HG03175 (cell line): ENCODE results near the gene CCL20.
"Not testable (repeated sequence)": the region's sequence is repeated elsewhere in the genome, so short reads cannot be mapped to it uniquely, and the experiment has no call there.

Source experiments
- ATAC-seq: cut with Tn5 transposase; IDR thresholded peaks from one replicate; pipeline ENCODE4 v1.9.1; 2021; ENCODE audit warnings: mild to moderate bottlenecking, moderate library complexity; ENCODE audit not compliant: unreplicated experiment

CCL20 gene

GRCh38 chr2:227828477-227828912 lies 14.9 kb downstream of the CCL20 start:
- ATAC-seq = no peak

- no peak for ATAC-seq
Observed at GRCh38 chr2:227829337-227829736, 15.7 kb downstream of the CCL20 start.

GRCh38 chr2:227834423-227834822 lies 20.8 kb downstream of the CCL20 start:
- no peak for ATAC-seq

DNA sequence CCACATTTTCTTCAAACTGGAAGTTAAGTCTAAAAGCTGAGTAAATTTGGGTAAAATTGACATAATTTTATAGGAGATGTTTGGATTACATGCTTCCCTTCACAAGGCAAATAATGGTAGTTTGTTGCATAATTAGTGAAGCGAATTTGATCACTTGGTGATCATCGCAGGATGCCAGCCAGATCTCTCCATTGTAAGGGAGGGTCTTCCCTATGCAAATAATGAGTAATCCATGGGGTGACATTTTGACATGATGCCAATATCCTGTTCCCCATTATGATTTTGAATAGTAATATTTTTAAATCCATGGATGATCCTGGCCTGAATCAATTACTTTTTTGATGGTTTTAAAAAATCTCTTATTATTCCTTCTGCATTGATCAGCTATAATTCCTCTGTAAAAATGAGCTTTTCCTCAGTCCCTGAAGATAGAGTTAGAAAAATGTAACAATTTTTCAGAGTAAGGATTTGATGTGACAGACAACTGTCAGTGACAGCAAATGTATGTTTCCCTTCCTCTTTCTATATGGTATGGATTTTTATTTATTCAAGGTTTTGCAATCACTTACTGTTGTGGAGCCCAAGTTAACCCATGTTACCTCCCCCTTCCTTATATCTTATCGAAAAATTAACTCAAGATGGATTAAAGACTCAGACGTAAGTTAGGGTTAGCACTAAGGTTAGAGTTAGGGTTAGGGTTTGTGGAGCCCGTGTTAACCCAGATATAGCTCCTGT lies 21.4 kb downstream of the CCL20 start:
- no peak for ATAC-seq

DNA sequence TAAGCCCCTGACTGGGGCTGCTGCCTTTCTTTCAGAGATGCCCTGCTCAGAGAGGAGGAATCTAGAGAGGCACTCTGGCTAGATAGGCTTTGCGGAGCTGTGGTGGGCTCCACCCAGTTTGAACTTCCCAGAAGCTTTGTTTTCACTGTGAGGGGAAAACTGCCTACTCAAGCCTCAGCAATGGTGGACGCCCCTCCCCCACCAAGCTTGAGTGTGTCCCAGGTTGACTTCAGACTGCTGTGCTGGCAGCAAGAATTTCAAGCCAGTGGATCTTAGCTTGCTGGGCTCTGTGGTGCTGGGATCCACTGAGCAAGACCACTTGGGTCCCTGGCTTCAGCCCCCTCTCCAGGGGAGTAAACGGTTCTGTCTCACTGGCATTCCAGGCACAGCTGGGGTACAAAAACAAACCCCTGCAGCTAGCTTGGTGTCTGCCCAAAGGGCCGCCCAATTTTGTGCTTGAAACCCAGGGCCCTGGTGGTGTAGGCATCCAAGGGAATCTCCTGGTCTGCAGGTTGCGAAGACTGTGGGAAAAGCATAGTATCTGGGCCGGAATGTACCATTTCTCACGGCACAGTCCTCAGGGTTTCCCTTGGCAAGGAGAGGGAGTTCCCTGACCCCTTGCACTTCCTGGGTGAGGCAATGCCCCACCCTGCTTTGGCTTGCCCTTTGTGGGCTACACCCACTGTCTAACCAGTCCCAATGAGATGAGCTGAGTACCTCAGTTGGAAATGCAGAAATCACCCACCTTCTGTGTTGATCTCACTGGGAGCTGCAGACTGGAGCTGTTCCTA lies 25.9 kb downstream of the CCL20 start:
- not testable (repeated sequence) for ATAC-seq

DNA sequence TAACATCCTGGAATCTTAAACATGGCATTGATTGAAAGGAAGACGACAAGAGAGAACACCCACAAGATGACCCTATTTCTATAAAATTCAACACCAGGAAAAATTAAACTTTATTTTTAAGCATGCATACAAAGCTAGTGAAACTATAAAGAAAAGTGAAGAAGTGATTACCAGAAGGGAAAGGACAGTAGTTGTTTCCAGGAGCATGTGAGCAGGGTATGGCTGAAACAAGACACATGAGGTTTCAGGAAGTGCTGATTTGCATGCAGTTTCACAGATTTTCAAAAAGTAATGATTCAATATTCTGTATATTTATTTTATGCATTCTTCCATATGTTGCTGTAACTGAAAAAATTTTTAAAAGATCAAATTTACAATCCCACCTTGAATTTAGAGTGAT lies 33.2 kb downstream of the CCL20 start:
- ATAC-seq = peak; percentile 39

- no peak for ATAC-seq
Observed at GRCh38 chr2:227848146-227848545, 34.5 kb downstream of the CCL20 start.

- no peak for ATAC-seq
Observed at GRCh38 chr2:227848586-227848985, 34.9 kb downstream of the CCL20 start.

DNA sequence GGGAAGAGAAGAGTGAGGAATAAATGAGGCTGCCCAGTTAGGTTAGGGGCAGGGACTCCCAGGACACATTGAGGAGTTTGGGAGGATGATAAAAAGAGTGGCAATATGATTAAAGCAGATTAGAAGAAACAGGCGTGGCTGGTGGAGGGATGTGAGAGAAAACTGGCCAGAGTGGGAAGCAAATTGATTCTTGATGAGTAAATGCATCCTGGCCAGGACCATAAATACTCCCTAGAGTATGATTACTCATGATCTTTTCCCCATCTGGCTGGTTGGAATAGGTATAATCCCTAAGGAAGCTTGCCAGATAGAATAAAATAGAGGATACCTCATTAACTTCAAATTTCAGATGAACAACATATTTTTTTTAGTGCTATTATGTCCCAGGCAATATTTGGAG lies 36.3 kb downstream of the CCL20 start:
- no peak for ATAC-seq

DNA sequence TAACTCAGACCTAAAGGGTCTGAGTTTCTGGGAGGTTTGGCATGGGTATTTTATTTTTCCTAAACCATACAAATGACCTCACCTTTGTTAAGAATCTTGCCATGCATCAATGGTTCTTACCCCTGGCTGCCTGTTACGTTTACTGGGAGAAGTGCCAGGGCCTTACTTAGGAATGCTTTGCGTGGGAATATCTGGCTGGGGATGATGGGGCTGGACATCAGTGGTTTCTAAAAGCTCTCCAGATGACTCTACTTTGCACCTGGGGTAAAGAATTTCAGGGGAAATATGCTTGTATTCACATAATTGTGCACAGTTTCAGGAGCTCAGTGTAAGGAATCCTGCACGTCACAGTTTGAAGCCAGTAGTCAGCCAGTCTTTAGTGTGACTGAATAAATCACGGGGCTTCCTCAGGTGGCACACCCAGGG lies 39.6 kb downstream of the CCL20 start:
- ATAC-seq = no peak

DNA sequence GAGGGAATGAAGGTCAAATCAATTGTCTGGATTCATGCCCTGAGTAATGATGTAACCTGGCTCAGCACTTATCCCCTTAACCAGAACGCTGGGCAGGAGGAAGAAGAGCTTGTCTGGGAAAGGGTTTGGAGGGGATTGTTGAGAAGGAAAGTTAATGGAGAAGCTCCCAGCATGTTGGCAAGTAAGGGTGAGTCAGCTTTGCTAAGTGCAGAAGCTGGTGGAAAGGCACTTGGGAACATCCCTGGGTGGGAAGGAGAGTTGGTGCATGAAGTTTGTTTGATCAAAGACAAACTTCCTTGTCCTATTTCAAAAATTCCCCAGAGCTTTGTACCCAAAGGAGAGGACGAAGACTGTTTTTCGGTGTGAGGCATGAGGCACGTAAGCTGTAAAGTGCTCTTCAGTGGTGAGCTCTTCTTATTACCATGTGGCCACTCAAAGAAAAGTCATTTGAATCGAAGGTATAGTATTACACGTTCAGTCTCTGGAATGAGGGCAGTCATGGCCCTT lies 40.2 kb downstream of the CCL20 start:
- ATAC-seq = no peak

DNA sequence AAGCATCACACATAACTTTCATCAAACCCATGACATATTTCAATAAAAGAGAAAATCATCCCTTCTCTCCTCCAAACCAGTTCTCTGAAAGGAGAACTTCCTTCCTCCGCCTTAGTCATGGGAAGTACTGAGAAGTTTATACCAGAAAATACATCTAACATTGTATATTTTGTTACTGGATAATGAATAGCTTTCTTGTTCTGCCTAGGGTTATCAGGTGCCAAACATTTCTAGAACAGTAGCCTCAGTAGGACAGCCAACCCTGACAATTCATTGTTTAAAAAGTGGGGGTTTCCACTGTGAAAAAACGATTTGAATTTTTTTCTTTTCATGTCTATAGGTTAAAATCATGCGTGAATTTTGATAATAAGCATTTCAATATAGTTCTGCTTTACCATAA lies 41.8 kb downstream of the CCL20 start:
- no peak for ATAC-seq

GRCh38 chr2:227856697-227857096 lies 43.1 kb downstream of the CCL20 start:
- ATAC-seq = no peak

DNA sequence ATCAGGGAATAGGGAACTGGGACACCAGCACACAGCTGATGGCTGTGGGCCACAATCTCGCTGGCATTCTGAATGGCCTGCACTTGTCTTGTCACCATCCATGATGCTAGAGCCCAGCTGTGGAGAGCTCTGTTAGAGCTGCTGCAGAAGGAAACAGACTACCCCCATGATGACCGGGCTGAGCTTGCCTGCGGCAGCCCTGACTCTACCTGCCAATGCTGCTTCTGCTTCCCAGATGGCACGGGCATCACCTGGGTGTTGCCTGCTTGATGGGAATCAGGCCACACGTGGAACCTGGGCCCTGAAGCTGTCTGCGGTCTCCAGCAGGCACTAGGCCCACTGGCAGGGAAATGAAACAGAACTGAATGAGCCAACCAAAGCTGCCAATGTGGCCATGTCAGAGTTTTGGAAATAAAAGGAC lies 46.6 kb downstream of the CCL20 start:
- ATAC-seq = no peak

GRCh38 chr2:227861011-227861410 lies 47.4 kb downstream of the CCL20 start:
- no peak for ATAC-seq

- ATAC-seq = peak; percentile 51
Observed at GRCh38 chr2:227862227-227862740, 48.6 kb downstream of the CCL20 start.

DNA sequence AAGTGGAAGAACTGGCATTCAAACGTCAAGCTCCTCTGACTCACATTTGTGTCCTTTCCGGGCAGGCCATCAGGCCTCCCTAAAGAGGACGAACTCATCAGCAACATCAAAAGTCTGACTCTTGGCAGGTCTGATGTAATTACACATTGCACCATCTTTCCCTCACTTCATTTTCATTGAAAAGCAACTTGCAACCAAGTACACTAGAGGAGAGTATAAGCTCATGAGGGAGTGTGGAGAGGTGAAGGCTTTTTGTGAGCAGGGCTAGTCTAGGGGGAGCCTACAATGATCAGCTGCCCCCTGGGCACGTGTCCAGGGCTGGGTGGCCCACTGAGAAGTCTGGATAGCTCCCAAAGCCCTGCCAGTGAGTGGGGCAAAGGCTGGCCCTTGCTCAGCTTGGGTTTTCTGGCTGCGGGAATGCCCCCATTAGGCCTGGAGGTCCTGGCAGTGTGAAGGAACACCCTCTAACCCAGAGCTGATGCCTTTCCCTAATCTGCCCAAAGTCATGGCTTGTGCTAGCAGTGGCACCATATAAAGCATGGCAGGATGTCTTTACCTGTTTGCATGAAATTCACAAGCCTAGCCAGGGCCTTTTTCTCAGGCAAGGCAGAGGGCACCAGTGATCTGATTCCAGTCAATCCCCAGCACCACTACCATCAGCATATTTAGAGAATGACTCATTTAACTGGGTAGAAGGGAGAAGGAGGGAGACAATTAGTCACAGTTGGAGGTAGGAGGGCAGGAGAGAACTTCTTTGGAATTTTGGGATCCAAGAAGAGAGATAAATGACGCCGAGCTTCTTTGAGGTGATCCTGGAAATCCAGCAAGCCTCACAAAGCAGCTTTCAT lies 49.3 kb downstream of the CCL20 start:
- ATAC-seq = no peak

GRCh38 chr2:227864161-227864756 lies 50.6 kb downstream of the CCL20 start:
- ATAC-seq = no peak

GRCh38 chr2:227865291-227865690 lies 51.6 kb downstream of the CCL20 start:
- ATAC-seq = no peak
